ENCODE results near the gene TM4SF18.
"Not testable (repeated sequence)": the region's sequence is repeated elsewhere in the genome, so short reads cannot be mapped to it uniquely, and the experiment has no call there.

TM4SF18 gene, protein sequence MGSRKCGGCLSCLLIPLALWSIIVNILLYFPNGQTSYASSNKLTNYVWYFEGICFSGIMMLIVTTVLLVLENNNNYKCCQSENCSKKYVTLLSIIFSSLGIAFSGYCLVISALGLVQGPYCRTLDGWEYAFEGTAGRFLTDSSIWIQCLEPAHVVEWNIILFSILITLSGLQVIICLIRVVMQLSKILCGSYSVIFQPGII

GRCh38 chr3:149333176-149333859, at the start of gene TM4SF18:
TSS of gene TM4SF18 (minus strand) at chr3:149333636. CDS start at chr3:149333382, 254 bp downstream.
- DNase-seq, result no peak

- no peak for DNase-seq
Observed at GRCh38 chr3:149382518-149382917, 49.1 kb upstream of the TM4SF18 start.

- DNase-seq, result no peak
Observed at GRCh38 chr3:149382101-149382467, 48.6 kb upstream of the TM4SF18 start.

GRCh38 chr3:149381173-149382100, 48.0 kb upstream of the TM4SF18 start:
- no peak for DNase-seq

DNA sequence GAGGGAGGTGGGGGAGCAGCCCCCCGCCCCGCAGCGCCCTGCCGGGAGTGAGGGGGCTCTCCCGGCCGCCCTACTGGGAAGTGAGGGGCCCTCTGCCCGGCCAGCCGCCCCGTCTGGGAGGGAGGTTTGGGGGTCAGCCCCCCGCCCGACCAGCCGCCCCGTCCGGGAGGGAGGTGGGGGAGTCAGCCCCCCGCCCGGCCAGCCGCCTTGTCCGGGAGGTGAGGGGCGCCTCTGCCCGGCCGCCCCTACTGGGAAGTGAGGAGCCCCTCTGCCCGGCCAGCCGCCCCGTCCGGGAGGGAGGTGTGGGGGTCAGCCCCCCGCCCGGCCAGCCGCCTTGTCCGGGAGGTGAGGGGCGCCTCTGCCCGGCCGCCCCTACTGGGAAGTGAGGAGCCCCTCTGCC, 46.8 kb upstream of the TM4SF18 start:
- DNase-seq, result not testable (repeated sequence)

DNA sequence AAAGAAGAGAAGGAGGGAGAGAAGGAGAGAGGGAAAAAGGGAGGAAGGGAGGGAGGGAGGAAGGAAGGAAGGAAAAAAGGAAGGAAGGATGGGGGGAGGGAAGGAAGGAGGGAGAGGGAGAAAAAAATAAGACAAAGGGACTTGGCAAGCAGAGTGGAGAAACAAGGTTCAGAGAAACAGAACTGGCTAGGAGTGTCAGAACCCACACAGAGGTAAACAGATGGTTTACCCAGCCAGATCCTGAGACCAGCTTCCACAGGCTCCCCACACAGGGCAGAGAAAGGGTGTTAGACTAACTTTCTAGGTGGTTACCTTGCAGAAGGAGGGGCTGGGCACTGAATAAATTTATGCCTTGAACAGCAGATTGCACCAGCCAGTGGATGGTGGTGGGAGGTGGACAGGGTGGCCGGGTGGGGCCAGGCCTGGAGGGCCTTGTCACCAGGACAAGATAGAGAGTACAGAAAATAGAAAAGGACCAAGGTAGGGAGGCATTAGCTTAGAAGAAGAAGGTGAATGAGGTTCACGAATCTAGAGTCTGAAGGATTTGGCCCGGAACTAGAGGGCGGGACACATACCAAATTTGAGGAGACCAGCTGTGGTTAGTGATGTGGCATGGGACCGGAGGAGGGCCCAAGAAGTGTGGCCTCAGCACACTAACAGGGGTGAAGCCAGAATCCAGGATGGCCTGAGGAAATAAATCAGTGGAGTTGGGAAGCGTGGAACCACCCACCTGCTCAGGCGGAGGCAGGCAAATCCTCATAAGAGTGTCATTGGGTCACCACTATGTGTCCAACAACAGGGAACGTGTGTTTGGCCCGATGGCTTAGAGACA, 45.3 kb upstream of the TM4SF18 start:
- no peak for DNase-seq

DNA sequence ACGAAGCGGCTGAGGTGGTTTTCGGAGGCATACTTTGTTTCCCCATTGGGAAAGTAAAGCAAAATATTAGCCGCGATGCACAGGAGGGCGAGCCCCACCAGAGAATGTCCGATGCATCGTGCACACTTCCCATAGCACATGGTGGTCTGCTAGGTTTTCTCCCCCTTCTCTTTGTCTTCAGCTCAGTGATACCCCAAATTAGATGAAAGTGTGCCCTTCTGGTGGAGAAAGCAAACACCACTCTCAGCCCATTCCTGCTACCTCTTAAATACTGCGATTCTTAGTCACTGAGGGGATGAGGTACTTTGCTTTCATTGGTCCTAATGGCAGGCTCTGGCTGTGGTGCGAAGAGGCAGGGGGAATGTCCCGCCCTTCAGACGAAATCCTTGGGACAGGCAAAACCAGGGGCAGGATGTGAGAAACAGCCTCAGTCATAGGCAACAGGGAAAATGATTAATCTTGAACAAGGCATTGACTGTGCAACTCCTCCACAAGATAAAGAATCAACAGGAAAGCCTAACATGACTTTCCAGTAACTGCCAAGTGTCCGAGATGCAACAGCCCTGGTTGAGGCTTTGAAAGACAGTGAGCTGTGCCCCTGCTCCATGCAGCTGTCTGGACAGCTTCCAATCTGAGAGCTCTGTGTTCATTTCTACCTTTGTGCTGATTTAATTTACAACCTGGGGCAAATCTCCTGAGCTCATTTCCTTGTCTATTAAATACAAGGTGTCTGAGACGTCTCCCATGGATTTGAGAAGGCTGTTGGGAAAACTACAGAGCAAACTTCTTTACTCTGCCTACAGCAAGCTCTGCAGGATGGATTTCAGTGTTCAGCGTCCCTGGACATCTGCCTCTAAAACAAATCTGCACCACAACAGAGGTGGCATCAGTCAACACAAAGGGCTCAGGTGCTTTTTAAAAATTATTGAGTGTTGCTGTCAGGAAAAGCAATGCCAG, 44.2 kb upstream of the TM4SF18 start, which contains the start of gene TM4SF1:
Gene TM4SF1, minus strand, starts transcription at position 242 of the 957 bp plus-strand sequence. Its CDS starts 102 bp downstream, at position 140.
- no peak for DNase-seq

GRCh38 chr3:149376718-149377407, 43.4 kb upstream of the TM4SF18 start:
- DNase-seq, result no peak

DNA sequence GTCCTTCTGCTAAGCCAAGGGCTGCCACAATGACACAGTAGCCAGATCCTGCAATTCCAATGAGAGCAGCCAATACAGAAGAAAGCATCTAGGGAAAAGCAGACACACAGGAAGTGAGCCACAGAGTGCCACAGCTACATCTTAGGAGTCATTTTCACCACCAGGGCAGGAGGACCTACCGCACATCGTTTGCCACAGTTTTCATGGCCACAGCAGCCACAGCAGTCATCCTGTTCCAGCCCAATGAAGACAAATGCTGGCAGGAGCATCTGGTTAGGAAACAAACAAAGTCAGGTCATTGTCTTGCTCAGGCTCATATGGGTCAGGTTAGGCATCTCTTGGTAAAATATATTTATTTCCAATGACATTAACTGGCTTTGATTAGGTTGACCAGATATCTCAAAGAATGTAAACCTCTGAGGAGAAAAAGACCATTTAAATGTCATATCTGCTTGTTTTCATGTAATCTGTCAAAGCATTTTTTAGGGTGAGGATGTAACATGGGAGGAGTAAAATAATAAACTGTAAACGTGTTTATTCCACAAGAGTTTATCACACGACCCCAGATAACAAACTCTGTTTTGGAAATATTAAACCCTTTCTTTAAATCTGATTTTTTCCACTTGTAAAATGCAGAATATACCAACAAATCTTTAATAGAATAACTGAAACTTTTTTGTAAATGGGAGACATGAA, 42.2 kb upstream of the TM4SF18 start:
- no peak for DNase-seq

DNA sequence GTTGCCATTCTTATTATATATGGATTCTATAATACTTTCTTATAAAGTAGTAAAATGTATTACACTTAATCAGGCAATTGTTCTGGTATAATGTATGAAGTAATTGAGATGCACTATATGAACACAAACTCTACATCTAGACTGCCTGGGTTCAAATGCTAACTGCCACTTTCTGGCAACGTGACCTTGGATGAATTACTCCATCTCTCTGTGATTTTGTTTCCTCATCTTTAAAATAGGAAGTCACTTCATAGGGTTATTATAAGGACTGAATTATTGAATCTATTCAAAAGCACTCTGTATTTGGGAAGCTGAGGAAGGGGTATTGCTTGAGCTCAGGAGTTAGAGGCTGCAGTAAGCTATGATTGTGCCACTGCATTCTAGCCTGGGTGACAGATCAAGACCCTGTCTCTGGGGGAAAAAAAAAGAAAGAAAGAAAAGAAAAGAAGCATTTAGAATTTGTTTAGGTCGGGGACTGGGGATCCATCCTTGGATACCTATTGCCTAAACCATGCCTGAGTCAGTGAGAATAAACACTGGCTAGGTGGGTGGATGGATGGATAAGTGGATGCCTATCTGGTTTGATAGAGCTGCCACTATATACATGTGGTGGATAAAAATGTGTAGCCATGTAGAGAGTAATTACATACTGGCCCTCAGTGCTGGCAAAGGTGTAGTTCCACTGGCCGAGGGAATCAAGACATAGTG, 41.5 kb upstream of the TM4SF18 start:
- DNase-seq, result no peak

- DNase-seq, result no peak
Observed at GRCh38 chr3:149374391-149374790, 41.0 kb upstream of the TM4SF18 start.

GRCh38 chr3:149373235-149374125, 40.0 kb upstream of the TM4SF18 start:
- DNase-seq, result no peak

GRCh38 chr3:149371723-149372114, 38.3 kb upstream of the TM4SF18 start:
- DNase-seq, result no peak

- no peak for DNase-seq
Observed at GRCh38 chr3:149371001-149371722, 37.7 kb upstream of the TM4SF18 start.

DNA sequence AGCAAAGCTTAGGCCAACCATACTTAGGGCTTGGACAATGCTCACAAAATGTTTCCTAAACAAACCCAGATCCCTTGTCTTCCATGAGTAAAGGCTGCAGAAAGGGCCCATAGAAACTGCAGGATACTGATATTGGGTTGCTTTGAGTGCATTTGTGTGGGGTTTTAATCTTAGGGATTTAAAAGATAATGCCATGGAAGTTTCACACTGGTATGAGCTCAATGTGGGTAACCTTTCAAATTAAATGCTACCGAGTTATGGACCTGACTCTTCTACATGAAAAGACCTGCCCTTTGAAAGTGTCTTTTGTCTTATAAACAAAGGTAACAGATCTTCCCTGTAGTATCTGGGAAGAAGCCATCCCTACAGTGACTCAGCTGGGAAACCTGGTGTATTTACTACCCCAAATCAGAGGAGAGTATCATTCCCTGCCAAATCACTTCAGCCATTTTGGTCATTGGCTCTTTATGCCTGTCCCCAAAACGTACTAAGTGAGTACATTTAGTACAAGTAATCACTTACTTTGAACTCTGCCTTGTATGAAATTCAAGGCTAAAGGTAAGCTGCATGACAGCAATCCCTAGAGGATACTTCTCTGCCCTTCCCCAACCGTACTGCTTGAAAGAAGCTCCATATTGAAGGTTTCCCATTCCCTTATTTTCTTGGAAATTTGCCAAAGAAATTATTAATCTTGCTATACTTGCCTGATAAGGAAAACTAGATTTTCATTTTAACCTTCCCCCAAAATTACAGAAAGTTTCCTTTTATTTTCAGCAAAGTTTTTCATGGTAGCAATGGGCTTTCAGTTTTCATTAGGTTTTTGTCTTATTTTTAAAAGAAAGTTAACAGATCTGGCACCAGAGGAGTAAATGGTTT, 36.8 kb upstream of the TM4SF18 start:
- no peak for DNase-seq

- DNase-seq, result no peak
Observed at GRCh38 chr3:149368674-149369497, 35.5 kb upstream of the TM4SF18 start.
